HUES64 (cell line): ENCODE measurements around the gene KDM4F.

Experiments used
- H3K27ac ChIP-seq: 2 replicates; pipeline ENCODE4 v1.7.0; 2013; ENCODE audit warnings: low read depth, low read length, inconsistent platforms
- H3K27me3 ChIP-seq: 2 replicates; pipeline ENCODE4 v1.6.1; 2013; ENCODE audit warnings: mild to moderate bottlenecking, low read length; ENCODE audit not compliant: insufficient read depth
- H3K36me3 ChIP-seq: 2 replicates; pipeline ENCODE4 v1.6.1; 2013; ENCODE audit warnings: mild to moderate bottlenecking, low read length; ENCODE audit not compliant: insufficient read depth
- H3K4me1 ChIP-seq: 2 replicates; pipeline ENCODE4 v1.6.1; 2013; ENCODE audit warnings: mild to moderate bottlenecking, low read length, moderate library complexity; ENCODE audit not compliant: insufficient read depth
- H3K4me3 ChIP-seq: 2 replicates; pipeline ENCODE4 v1.5.1; 2013; ENCODE audit warnings: mild to moderate bottlenecking, low read length, moderate library complexity
- H3K9ac ChIP-seq: 2 replicates; pipeline ENCODE4 v1.6.1; 2013; ENCODE audit warnings: mild to moderate bottlenecking, low read depth, low read length
- H3K9me3 ChIP-seq: 2 replicates; pipeline ENCODE4 v1.6.1; 2013; ENCODE audit warnings: low read depth, low read length; ENCODE audit not compliant: insufficient read depth
- WGBS: fragments of 150-250, 120-280 bp; methylation state at CpG from one replicate; pipeline ENCODE4 v1.1.7; 2013; ENCODE audit warnings: missing lambda C conversion rate; 5-methylcytosine and 5-hydroxymethylcytosine counted together

KDM4F gene

GRCh38 chr11:95081010-95081409 lies 31.8 kb downstream of the KDM4F start:
- Histone ChIP-seq H3K36me3 (no peaks in the 10 kb centered on the region), H3K27me3 (0 out of 2 replicates have a peak, but pooled peaks cover 4% of the 10 kb centered on the region), H3K9ac (no peak overlapping the region), H3K9me3 (no peaks in the 10 kb centered on the region), H3K27ac (no peak overlapping the region), H3K4me3 (no peak overlapping the region), H3K4me1 (0 out of 2 replicates have a peak, but pooled peaks cover 5% of the 10 kb centered on the region)
- 74% methylated on average over 5 of the region's 5 CpGs for WGBS

- Histone ChIP-seq H3K9ac (no peak overlapping the region), H3K27ac (no peak overlapping the region), H3K4me3 (no peak overlapping the region), H3K4me1 (0 out of 2 replicates have a peak, but pooled peaks cover 5% of the 10 kb centered on the region), H3K27me3 (0 out of 2 replicates have a peak, but pooled peaks cover 4% of the 10 kb centered on the region), H3K9me3 (no peaks in the 10 kb centered on the region), H3K36me3 (no peaks in the 10 kb centered on the region)
- WGBS, result 67% methylated on average over 4 of the region's 4 CpGs
Observed at GRCh38 chr11:95081412-95081811, 32.2 kb downstream of the KDM4F start.

GRCh38 chr11:95082576-95083001 lies 33.4 kb downstream of the KDM4F start:
- no peak overlapping the region for H3K9ac ChIP-seq
- 0 out of 2 replicates have a peak, but pooled peaks cover 5% of the 10 kb centered on the region for H3K4me1 ChIP-seq
- 0 out of 2 replicates have a peak, but pooled peaks cover 4% of the 10 kb centered on the region for H3K27me3 ChIP-seq
- WGBS, result 90% methylated on average over 2 of the region's 2 CpGs
- H3K9me3 ChIP-seq, result no peaks in the 10 kb centered on the region
- no peak overlapping the region for H3K4me3 ChIP-seq
- H3K27ac ChIP-seq, result no peak overlapping the region
- no peaks in the 10 kb centered on the region for H3K36me3 ChIP-seq

GRCh38 chr11:95084509-95084908 lies 35.3 kb downstream of the KDM4F start:
- Histone ChIP-seq H3K9ac (no peak overlapping the region), H3K4me1 (0 out of 2 replicates have a peak, but pooled peaks cover 9% of the 10 kb centered on the region), H3K27ac (no peak overlapping the region), H3K9me3 (no peaks in the 10 kb centered on the region), H3K4me3 (no peak overlapping the region), H3K27me3 (peaks cover 18% of the 10 kb centered on the region), H3K36me3 (no peaks in the 10 kb centered on the region)

- Histone ChIP-seq H3K9me3 (no peaks in the 10 kb centered on the region), H3K4me1 (0 out of 2 replicates have a peak, but pooled peaks cover 9% of the 10 kb centered on the region), H3K27me3 (peaks cover 24% of the 10 kb centered on the region), H3K9ac (no peak overlapping the region), H3K27ac (no peak overlapping the region), H3K36me3 (no peaks in the 10 kb centered on the region), H3K4me3 (no peak overlapping the region)
- 94% methylated on average over 3 of the region's 3 CpGs for WGBS
Observed at GRCh38 chr11:95085117-95085816, 36.0 kb downstream of the KDM4F start.

- Histone ChIP-seq H3K27ac (no peak overlapping the region), H3K36me3 (no peaks in the 10 kb centered on the region), H3K9me3 (no peaks in the 10 kb centered on the region), H3K9ac (no peak overlapping the region), H3K4me1 (peaks cover 13% of the 10 kb centered on the region; the same call in 1 of the 2 replicates), H3K27me3 (peaks cover 32% of the 10 kb centered on the region), H3K4me3 (no peak overlapping the region)
- WGBS, result 84% methylated on average over 2 of the region's 2 CpGs
Observed at GRCh38 chr11:95086151-95086550, 36.9 kb downstream of the KDM4F start.

- H3K4me3 ChIP-seq, result no peak overlapping the region
- H3K9me3 ChIP-seq, result no peaks in the 10 kb centered on the region
- H3K27me3 ChIP-seq, result peaks cover 41% of the 10 kb centered on the region
- H3K27ac ChIP-seq, result no peak overlapping the region
- H3K36me3 ChIP-seq, result no peaks in the 10 kb centered on the region
- no peak overlapping the region for H3K9ac ChIP-seq
- WGBS, result 100% methylated on average over 1 of the region's 1 CpG
- peaks cover 13% of the 10 kb centered on the region; the same call in 1 of the 2 replicates for H3K4me1 ChIP-seq
Observed at GRCh38 chr11:95086836-95087570, 37.8 kb downstream of the KDM4F start.

- no peaks in the 10 kb centered on the region for H3K36me3 ChIP-seq
- H3K9me3 ChIP-seq, result no peaks in the 10 kb centered on the region
- H3K9ac ChIP-seq, result peak overlapping the region; percentile 54
- H3K27ac ChIP-seq, result no peak overlapping the region
- WGBS, result 22% methylated on average over 27 of the region's 27 CpGs
- H3K27me3 ChIP-seq, result peaks cover 46% of the 10 kb centered on the region
- peak overlapping the region; percentile 91 for H3K4me3 ChIP-seq
- H3K4me1 ChIP-seq, result peaks cover 22% of the 10 kb centered on the region; the same call in 1 of the 2 replicates
Observed at GRCh38 chr11:95088946-95089619, 39.9 kb downstream of the KDM4F start.

- no peaks in the 10 kb centered on the region for H3K9me3 ChIP-seq
- H3K36me3 ChIP-seq, result no peaks in the 10 kb centered on the region
- no peak within 1 kb of the TSS for H3K27ac ChIP-seq
- H3K4me3 ChIP-seq, result peak within 1 kb of the TSS; percentile 91
- peaks cover 17% of the 10 kb centered on the region; the same call in 1 of the 2 replicates for H3K4me1 ChIP-seq
- under 1% methylated on average over 106 of the region's 106 CpGs for WGBS
- H3K27me3 ChIP-seq, result peaks cover 46% of the 10 kb centered on the region
- H3K9ac ChIP-seq, result peak within 1 kb of the TSS; percentile 56
Observed at GRCh38 chr11:95089620-95090542, 40.7 kb downstream of the KDM4F start, which contains the start of gene ENDOD1. TSS of gene ENDOD1 (plus strand) at chr11:95089846. CDS start at chr11:95089928, 82 bp downstream.

- no peak overlapping the region for H3K9ac ChIP-seq
- no peak overlapping the region for H3K4me3 ChIP-seq
- H3K36me3 ChIP-seq, result no peaks in the 10 kb centered on the region
- no peak overlapping the region for H3K27ac ChIP-seq
- H3K27me3 ChIP-seq, result peaks cover 42% of the 10 kb centered on the region
- peaks cover 17% of the 10 kb centered on the region; the same call in 1 of the 2 replicates for H3K4me1 ChIP-seq
- no peaks in the 10 kb centered on the region for H3K9me3 ChIP-seq
Observed at GRCh38 chr11:95091663-95092180, 42.5 kb downstream of the KDM4F start.
